ENCODE data around the gene DDAH2.

The DDAH2 gene

DNA sequence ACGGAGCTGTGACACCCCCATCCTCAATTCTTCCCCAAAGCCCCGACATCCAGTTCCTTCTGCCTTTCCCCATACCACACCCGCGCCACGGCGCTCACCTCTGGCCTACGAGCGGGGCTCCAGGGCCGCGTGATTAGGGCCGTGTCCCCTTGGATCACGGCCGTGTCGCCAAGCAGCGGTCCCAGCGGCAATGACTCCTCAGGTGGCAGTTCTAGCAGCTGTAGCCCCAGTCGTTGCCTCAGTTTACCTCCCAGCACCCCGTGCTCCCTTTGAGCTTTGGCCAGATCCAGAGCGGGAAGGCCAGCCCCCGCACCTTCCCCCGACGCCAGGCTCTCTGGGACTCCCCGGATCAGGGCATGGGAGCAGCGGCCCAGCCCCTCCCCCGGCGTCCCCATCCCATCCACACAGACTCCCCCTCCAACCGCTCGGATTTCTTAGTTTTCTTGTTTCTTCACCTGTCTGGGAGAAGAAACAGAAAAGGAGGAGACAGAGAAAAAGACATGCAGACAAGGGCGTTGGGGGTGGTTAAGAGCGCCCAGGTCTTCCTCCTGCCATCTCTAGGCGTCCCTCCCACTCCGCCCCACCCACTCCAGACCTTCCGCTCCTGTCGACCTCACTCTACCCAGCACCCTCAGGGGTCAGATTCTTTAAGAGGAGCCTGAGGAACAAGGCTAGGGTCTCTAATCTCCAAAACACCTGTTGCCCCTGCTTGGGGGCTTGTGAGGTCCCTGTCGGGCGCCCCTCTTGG, at the start of gene DDAH2:
TSS of gene DDAH2 (minus strand) at position 533 of the 748 bp plus-strand sequence. CDS start at position 395, 138 bp downstream.
- DNase-seq = no peak

- no peak for DNase-seq
Measured at GRCh38 chr6:31778193-31778592, 49.1 kb upstream of the DDAH2 start.

DNA sequence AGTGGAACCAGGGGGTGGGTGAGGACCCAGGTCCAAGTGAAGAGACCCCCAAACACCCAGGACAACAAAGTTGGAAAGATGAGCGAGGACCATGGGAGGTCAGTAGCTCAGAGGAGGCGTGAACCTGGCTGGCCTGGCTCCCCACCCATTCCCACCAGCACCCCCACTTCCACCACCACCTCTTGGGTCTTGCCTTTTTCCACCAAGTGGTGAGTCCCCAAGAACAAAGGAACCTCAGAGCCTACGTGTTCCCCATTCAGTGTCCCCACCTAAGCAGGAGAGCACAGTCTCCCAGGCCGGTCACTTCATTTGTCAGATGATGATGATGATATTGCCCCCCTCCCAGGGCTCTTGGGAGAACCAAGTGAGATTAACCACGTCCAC, 48.6 kb upstream of the DDAH2 start:
- DNase-seq = no peak

GRCh38 chr6:31776989-31777666, 48.0 kb upstream of the DDAH2 start, which contains the start of gene VWA7:
Gene VWA7, minus strand, starts transcription at chr6:31777328. Its CDS starts 549 bp downstream, at chr6:31776779.
- DNase-seq = peak; percentile 97

GRCh38 chr6:31776485-31776988, 47.4 kb upstream of the DDAH2 start:
- DNase-seq = no peak

- DNase-seq = no peak
Measured at GRCh38 chr6:31775633-31776484, 46.8 kb upstream of the DDAH2 start.

DNA sequence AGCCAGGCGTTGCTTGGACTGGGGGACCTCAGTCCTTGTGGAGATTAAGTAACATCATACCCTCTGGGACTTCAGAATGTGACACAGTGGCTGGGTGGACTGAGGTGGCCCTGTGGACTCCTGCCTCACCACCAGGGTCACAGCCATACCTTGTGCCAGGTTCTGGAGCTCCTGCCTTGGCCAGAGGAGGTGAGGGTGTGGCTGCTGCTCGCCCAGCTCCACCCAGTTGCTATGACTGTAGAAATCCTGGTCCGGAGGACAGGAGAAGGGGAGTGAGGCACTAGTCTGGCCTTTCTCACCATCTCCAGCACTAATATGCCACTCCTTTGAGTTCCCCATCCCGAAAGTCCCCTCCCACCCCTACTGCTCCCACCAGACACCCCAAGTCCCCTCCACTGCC, 46.1 kb upstream of the DDAH2 start:
- DNase-seq = no peak

- no peak for DNase-seq
Measured at GRCh38 chr6:31771992-31772358, 42.9 kb upstream of the DDAH2 start.

DNA sequence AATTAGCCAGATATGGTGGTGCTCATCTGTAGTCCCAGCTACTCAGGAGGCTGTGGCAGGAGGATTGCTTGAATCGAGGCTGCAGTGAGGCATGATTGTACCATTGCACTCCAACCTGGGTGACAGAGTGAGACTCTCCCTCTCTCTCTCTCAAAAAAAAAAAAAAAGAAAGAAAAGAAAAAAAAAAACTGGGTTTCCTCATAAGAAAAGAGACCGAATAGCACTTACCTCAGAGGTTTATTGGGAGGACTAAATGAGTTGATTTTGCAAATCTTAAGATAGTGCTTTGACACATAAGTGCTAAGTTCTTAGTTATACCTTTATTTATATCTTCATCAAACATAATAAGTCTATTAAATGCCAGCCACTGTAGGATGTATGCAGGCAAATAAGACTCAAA, 41.8 kb upstream of the DDAH2 start:
- no peak for DNase-seq

DNA sequence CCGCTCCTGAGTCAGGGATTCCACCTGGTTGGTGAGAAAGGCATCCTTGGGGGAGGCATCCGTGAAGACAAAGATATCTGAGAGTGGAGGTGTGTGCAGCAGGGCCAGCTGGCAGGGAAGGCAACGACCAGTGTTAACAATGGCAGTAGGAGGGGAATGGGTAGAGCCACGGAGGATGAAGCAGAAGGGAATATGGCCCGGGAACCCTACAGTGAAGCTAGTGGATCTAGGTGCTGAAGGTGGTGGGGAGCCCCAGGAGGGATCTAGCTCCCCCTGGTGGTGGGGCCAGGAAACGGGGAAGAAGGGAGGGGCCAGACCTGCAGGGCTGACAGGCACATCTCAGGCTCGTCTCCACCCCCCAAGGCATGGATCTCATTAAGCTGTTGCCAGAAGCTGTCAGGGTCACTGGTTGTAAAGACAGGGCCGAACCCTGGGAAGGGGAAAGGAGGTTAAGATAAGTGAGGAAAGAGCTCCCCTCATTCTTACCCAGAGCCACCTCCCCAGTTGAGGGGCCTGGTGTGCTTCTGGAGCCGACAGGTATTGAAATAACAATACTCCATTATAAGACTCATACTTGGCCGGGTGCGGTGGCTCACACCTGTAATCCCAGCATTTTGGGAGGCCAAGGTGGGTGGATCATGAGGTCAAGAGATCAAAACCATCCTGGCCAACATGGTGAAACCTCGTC, 40.7 kb upstream of the DDAH2 start:
- DNase-seq = peak; percentile 57

DNA sequence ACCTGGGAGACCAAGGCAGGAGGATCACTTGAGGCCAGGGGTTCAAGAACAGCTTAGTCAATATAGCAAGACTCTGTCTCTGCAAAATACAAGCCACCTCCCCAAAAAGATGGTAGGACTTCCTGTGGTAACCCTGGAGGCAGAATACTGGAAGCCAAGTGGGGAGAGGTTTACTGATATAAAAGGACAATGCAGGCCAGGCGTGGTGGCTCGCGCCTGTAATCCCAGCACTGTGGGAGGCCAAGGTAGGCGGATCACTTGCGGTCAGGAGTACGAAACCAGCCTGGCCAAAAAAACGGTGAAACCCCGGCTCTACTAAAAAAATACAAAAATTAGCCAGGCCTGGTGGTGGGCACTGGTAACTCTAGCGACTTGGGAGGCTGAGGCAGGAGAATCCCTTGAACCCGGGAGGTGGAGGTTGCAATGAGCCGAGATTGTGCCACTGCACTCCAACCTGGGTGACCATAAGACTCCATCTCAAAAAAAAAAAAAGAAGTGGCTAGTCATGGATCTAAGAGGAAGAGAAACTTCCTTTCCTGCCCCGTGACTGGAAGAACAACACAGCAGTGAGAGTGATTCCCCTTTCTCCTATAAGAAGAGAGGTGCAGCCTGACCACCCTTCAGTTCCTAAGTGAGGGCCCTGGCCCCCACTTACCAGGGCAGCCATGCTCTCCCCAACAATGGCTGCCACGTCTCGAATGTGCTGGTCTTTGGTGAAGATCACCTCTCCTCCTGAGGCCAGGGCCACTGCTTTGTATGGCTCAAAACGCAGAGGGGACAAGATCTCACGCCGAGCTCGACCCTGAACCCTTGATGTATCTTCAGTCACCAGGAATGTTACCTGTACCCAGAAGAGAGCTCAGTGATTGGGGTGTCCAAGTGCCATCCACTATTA, 39.5 kb upstream of the DDAH2 start:
- no peak for DNase-seq

DNA sequence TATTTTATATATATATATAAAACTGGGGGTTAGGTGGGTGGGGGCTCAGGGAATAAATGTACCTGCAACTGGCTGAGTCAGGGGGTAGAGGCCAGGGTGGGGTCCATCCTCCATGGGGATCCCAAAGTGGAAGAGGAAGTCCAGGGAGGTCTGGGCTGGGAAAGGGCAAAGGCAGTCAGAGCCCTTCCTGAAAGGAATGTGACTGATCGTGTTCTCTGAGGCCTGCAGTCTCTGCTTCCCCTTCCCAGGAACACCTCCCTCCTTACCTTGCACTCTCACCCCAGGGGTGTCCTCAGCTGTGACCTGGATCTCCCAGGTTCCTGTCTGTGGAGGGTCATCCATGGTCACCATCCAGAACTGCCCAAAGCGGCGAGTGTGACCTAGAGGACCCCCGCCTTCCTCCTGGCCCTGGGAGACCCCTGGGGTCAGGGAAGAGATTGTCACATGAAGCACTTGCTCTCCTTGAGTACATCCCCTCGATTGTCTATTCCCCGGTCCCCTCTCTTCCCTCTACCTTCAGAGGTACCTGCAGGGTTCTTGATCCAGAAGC, 38.1 kb upstream of the DDAH2 start:
- DNase-seq = no peak

DNA sequence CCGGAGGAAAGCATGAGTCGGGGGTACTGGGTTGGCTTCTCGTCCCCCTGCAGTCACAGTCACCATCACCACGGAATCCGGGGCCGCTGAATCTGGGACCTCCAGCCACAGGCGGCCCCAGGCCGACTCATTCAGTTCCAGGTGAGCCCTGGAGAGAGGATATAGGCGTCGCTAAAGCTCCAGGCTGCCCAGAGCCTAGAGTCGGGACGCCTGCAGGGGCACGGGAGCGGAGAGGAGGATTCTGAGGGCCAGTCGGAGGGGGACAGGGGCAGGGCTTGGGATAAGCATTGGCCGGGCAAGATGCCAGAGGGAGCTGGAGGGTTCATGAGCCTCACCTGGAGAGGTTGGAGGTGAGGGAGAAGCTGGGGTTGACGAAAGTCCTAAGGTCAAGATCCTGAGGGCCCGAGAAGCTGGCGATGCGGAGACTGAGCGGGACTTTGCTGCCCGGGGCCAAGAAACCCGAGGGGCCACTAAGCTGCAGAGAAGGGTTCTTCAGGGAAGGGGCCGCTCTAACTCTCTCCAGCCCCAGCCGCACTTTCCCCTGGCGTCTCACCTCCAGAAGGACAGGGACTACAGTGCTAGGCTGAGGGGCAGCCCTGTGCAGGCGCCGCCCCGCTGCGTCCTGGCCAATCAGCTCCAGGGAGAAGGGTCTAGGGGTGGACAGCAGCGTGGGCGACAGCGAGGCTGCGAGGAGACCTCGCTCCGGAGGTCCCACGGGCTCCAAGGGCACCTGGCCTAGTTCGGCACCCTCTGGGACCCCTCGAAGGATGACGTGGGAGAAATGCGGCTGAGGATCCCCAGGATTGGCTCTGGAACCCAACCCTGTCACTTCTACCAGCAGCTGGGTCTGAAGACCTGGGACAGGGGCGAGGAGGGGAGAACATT, 37.1 kb upstream of the DDAH2 start:
- DNase-seq = peak; percentile 54

GRCh38 chr6:31765559-31765909, 36.4 kb upstream of the DDAH2 start:
- no peak for DNase-seq

DNA sequence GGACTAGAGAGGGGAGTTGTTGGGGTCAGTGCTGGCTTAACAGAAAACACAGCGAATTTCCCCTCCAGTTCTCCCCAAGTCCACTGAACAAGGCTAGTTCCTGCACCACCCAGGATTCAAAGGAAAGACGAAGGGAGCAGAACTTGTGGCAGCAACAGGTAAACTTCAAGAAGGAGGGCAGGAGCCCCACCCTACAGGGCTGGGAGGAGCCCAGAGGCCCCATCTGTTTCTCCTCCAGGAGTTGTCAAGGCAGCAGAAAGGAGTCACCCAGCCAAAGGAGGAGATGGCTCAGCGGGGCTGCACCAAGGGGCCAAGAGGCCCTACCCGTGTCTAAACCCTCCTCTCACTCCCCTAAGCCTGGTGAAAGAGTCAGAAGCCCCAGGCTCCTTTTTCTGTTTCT, 35.1 kb upstream of the DDAH2 start:
- DNase-seq = no peak

DNA sequence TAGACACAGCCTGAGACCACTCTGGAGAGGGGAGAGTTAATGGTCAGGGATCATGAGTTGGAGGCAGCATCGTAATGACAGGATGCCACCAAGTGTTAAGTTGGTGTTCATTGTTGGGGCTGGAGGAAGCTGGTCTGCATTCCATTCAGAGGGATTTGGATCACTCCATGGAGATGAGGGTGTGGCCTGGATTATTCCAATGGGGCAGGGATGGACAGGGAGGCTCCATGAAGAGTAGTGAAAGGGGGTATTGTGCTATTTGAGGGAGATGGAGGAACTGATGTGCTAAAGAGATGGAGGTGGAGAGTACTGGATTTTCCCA, 34.5 kb upstream of the DDAH2 start:
- DNase-seq = no peak

DNA sequence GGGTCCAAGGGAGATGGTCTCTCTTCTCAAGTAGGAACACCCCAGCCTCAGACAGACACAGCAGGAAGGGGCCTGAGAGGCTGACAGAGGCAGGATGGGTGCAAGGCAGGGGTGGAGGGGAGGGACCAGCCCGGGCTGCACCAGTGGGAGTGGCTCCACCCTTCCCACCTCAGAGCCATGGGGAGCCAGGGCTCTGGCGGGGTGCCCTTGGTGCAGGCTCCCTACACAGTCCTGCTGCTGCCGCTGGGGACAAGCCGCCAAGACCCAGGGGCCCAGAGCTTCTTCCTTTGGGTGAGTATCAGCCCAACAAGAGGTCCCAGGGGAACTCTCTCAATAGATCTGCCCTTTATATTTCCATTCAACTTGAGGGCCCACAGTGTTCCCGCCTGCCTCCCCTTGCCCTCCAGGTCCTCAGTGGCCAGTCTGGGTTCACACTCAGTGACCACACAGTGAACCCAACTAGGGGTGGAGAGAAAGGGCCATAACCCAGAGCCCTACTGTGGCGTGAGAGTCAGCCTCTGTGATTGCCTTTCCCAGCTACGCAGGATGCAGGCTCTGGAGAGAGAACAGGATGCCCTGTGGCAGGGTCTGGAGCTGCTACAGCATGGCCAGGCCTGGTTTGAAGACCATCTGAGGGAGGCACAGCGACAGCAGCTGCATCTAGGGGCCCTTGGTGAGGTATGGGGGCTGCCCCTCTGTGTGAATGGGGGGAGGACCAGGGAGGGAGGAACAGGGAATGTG, 33.9 kb upstream of the DDAH2 start:
- DNase-seq = no peak

DNA sequence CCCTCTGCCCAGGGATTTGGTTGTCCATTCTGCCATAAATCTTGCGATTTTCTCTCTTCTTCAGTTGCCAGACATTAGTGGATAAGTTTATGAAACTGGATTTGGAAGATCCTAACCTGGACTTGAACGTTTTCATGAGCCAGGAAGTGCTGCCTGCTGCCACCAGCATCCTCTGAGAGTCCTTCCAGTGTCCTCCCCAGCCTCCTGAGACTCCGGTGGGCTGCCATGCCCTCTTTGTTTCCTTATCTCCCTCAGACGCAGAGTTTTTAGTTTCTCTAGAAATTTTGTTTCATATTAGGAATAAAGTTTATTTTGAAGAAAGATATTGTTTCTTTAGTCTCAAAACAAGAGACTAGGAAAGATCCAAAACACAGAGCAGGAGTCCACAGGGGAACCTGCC, 33.3 kb upstream of the DDAH2 start, which contains the start of gene SAPCD1:
TSS of gene SAPCD1 (plus strand) at position 301 of the 400 bp plus-strand sequence. CDS start 399 bp downstream, outside the sequence.
- no peak for DNase-seq

- DNase-seq = no peak
Measured at GRCh38 chr6:31761343-31761742, 32.2 kb upstream of the DDAH2 start.

DNA sequence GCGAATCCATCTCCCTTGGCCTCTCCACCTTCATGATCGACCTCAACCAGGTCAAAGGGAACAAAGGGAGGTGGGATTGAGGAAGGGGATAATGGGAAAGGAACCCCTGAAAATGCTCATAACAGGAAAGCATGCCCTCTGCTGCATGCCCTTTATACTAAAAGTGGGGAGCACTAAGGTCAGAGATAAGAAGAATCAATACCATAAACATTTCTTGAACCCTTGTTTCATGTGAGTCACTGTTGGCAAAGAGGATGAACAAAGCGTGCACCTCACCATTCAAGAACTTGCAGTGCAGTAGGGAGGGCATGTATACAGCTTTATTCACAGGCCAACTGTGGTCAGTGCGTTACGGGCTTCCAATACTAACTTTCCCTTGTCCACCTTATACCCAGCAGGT, 31.7 kb upstream of the DDAH2 start:
- DNase-seq = no peak
